ENCODE results near the gene ARAP3. TPM values are rescaled to one million over a fixed set of nuclear protein-coding genes. Genes with fewer than 3 reads are reported as not detected.

Gene ARAP3
- total and polyA plus RNA-seq, 2 experiments from 2014 or later: 18.4 to 33.2 TPM

- peaks cover 44% of the 10 kb centered on the region for H3K4me1 ChIP-seq (ENCODE audit: insufficient read depth)
- no peaks in the 10 kb centered on the region for H4K20me1 ChIP-seq (replicated peaks; ENCODE audit: insufficient read depth)
- TF ChIP-seq ZNF462 (CRISPR knock-in tag; IDR thresholded peaks at IDR 0.05) (no peak), ZNF114 (CRISPR knock-in tag; IDR thresholded peaks at IDR 0.05) (no peak), POLR2AphosphoS5 (IDR thresholded peaks at IDR 0.05; ENCODE audit: low read depth) (no peak), ZNF331 (CRISPR knock-in tag; IDR thresholded peaks at IDR 0.05; ENCODE audit: low read depth) (no peak), CTCF (conservative IDR thresholded peaks at IDR 0.05; ENCODE audit: low read depth in 2 of 2) (no peak)
- Mint-ChIP-seq H3K4me3 (peak overlapping the region; percentile 70; the same call in 1 of the 3 replicates), H3K4me1 (peaks cover 43% of the 10 kb centered on the region), H3K36me3 (ENCODE audit: low read depth) (peaks cover 23% of the 10 kb centered on the region), H3K27ac (peak overlapping the region; percentile 60), H3K27me3 (ENCODE audit: insufficient read depth, low read depth, poor library complexity) (peaks cover 13% of the 10 kb centered on the region), H3K9me3 (no peaks in the 10 kb centered on the region; the same call in 2 of the 3 replicates)
- peak overlapping the region; percentile 87; the same call in 1 of the 2 replicates for H3K27ac ChIP-seq (ENCODE audit: low read depth)
- no peak overlapping the region for H2AFZ ChIP-seq
- H3F3A ChIP-seq (replicated peaks; ENCODE audit: low read depth): peaks cover 36% of the 10 kb centered on the region
- no peak for ATAC-seq
- H3K36me3 ChIP-seq (ENCODE audit: insufficient read depth): no peaks in the 10 kb centered on the region
- peak overlapping the region; percentile 40; the same call in 1 of the 2 replicates for H3K4me3 ChIP-seq
- peaks cover 20% of the 10 kb centered on the region; the same call in 1 of the 2 replicates for H3K79me2 ChIP-seq (replicated peaks; ENCODE audit: insufficient read depth)
- H3K4me2 ChIP-seq: peak overlapping the region; percentile 76
- H3K27me3 ChIP-seq (ENCODE audit: insufficient read depth): no peaks in the 10 kb centered on the region
- no peak for DNase-seq (ENCODE audit: low spot score)
- H3K9me2 ChIP-seq (ENCODE audit: insufficient read depth): no peaks in the 10 kb centered on the region
Observed at GRCh38 chr5:141680178-141680577, 1.9 kb downstream of the ARAP3 start.
